HepG2 (cell line): ENCODE results near the gene LEMD3. TPM values are rescaled to one million over a fixed set of nuclear protein-coding genes. Genes with fewer than 3 reads are reported as not detected.

Source experiments
- GLI4 ChIP-seq: sonication (generic); formaldehyde crosslinking; IDR thresholded peaks from 2 replicates; pipeline ENCODE4 v1.5.1; 2020; ENCODE audit warnings: missing genetic modification reagents, mild to moderate bottlenecking, moderate library complexity, borderline replicate concordance
- HOXA7 ChIP-seq: sonication (generic); formaldehyde crosslinking; IDR thresholded peaks from 2 replicates; pipeline ENCODE4 v1.8.1; 2022; ENCODE audit warnings: mild to moderate bottlenecking, missing genetic modification reagents, moderate library complexity
- ISL2 ChIP-seq: sonication (generic); formaldehyde crosslinking; IDR thresholded peaks from 2 replicates; pipeline ENCODE4 v1.5.0; 2020; ENCODE audit warnings: missing genetic modification reagents
- MAFK ChIP-seq, 2 experiments: IDR thresholded peaks in 1 of 2; conservative IDR thresholded peaks in 1 of 2; 2 replicates each; pipeline ENCODE4 v1.6.1; 2011; ENCODE audit warnings: improper control_type of control experiment in 2 of 2, low read length in 2 of 2
- MLLT10 ChIP-seq: sonication (generic); formaldehyde crosslinking; IDR thresholded peaks from 2 replicates; pipeline ENCODE4 v1.4.0; 2020; ENCODE audit warnings: missing genetic modification reagents
- MXD4 ChIP-seq: IDR thresholded peaks from 2 replicates; pipeline ENCODE4 v1.6.1; 2016; ENCODE audit warnings: mild to moderate bottlenecking, missing biosample characterization, missing genetic modification reagents
- NCOA5 ChIP-seq: sonication (generic); formaldehyde crosslinking; IDR thresholded peaks from 2 replicates; pipeline ENCODE4 v1.4.0; 2020; ENCODE audit warnings: missing genetic modification reagents
- PAF1 ChIP-seq: IDR thresholded peaks from 2 replicates; pipeline ENCODE4 v1.6.1; 2016; ENCODE audit warnings: missing genetic modification reagents, missing compliant biosample characterization
- RBAK ChIP-seq: sonication (generic); formaldehyde crosslinking; IDR thresholded peaks from 2 replicates; pipeline ENCODE4 v1.5.1; 2020; ENCODE audit warnings: mild to moderate bottlenecking, missing genetic modification reagents
- SMARCE1 ChIP-seq: fragments of 450-650 bp; IDR thresholded peaks from 2 replicates; pipeline ENCODE4 v1.6.1; 2017; ENCODE audit warnings: borderline replicate concordance
- ZIK1 ChIP-seq: sonication (generic); formaldehyde crosslinking; IDR thresholded peaks from 2 replicates; pipeline ENCODE4 v1.5.0; 2020; ENCODE audit warnings: mild to moderate bottlenecking, low read depth, missing genetic modification reagents, borderline replicate concordance
- ZMYM4 ChIP-seq: sonication (generic); formaldehyde crosslinking; IDR thresholded peaks from 2 replicates; pipeline ENCODE4 v1.8.1; 2023; ENCODE audit warnings: mild to moderate bottlenecking, missing genetic modification reagents
- ZNF160 ChIP-seq: sonication (generic); formaldehyde crosslinking; IDR thresholded peaks from 2 replicates; pipeline ENCODE4 v1.8.0; 2022; ENCODE audit warnings: mild to moderate bottlenecking, inconsistent platforms, missing genetic modification reagents
- ZNF225 ChIP-seq: sonication (generic); formaldehyde crosslinking; IDR thresholded peaks from 2 replicates; pipeline ENCODE4 v1.4.0; 2020; ENCODE audit warnings: mild to moderate bottlenecking, missing genetic modification reagents
- ZNF343 ChIP-seq: sonication (generic); formaldehyde crosslinking; IDR thresholded peaks from 2 replicates; pipeline ENCODE4 v1.4.0; 2020; ENCODE audit warnings: mild to moderate bottlenecking, missing genetic modification reagents
- ZNF546 ChIP-seq: sonication (generic); formaldehyde crosslinking; conservative IDR thresholded peaks from 2 replicates; pipeline ENCODE4 v1.8.1; 2023; ENCODE audit warnings: mild to moderate bottlenecking, missing genetic modification reagents
- ZNF891 ChIP-seq: sonication (generic); formaldehyde crosslinking; IDR thresholded peaks from 2 replicates; pipeline ENCODE4 v1.5.0; 2020; ENCODE audit warnings: mild to moderate bottlenecking, missing genetic modification reagents
- ZZZ3 ChIP-seq: sonication (generic); formaldehyde crosslinking; IDR thresholded peaks from 2 replicates; pipeline ENCODE4 v1.4.0; 2020; ENCODE audit warnings: missing genetic modification reagents, mild to moderate bottlenecking, borderline replicate concordance
- polyA plus RNA-seq, 8 experiments: library from polyadenylated mRNA; depleted of rRNA in 3 of 8; stranded (reverse) in 7 of 8; unstranded in 1 of 8; fragments of >200 nt; fragmentation: Illumina TruSeq in 4 of 8; extraction: Trizol in 4 of 8; gene quantifications; 2 replicates each; pipeline versions ENCODE4 v1.2.1 to v1.2.3, GENCODE V29; 2011 to 2016; ENCODE audit warnings: low read depth in 4 of 8, missing spikeins in 1 of 8, mixed read lengths in 1 of 8; ENCODE audit not compliant: insufficient read depth in 1 of 8
- total RNA-seq, 5 experiments: library from RNA; depleted of rRNA; stranded (reverse); fragments of >200 nt; fragmentation: Illumina TruSeq; extraction: Trizol; gene quantifications; 2 replicates each; pipeline ENCODE4 v1.2.3, GENCODE V29; 2016; ENCODE audit warnings: low read depth in 1 of 5
- TF ChIP-seq, protein P1 (sequence below): sonication (generic); formaldehyde crosslinking; IDR thresholded peaks from 2 replicates; pipeline ENCODE4 v1.9.0; 2021; ENCODE audit warnings: mild to moderate bottlenecking, missing genetic modification reagents
- TF ChIP-seq, protein P2 (sequence below): sonication (generic); formaldehyde crosslinking; IDR thresholded peaks from 2 replicates; pipeline ENCODE4 v1.4.0; 2020; ENCODE audit warnings: low read depth, mild to moderate bottlenecking, missing genetic modification reagents
- TF ChIP-seq, protein P3 (sequence below): sonication (generic); formaldehyde crosslinking; IDR thresholded peaks from 2 replicates; pipeline ENCODE4 v1.4.0; 2020; ENCODE audit warnings: mild to moderate bottlenecking, missing genetic modification reagents
- TF ChIP-seq, protein P4 (sequence below): sonication (generic); formaldehyde crosslinking; IDR thresholded peaks from 2 replicates; pipeline ENCODE4 v1.5.1; 2020; ENCODE audit warnings: missing genetic modification reagents, mild to moderate bottlenecking, borderline replicate concordance

Gene LEMD3
- total and polyA plus RNA-seq, 2 of the 13 experiments (the other 11 are each of a cell fraction or from before 2014, with no cell fraction given), result 9.3 to 18.7 TPM

DNA sequence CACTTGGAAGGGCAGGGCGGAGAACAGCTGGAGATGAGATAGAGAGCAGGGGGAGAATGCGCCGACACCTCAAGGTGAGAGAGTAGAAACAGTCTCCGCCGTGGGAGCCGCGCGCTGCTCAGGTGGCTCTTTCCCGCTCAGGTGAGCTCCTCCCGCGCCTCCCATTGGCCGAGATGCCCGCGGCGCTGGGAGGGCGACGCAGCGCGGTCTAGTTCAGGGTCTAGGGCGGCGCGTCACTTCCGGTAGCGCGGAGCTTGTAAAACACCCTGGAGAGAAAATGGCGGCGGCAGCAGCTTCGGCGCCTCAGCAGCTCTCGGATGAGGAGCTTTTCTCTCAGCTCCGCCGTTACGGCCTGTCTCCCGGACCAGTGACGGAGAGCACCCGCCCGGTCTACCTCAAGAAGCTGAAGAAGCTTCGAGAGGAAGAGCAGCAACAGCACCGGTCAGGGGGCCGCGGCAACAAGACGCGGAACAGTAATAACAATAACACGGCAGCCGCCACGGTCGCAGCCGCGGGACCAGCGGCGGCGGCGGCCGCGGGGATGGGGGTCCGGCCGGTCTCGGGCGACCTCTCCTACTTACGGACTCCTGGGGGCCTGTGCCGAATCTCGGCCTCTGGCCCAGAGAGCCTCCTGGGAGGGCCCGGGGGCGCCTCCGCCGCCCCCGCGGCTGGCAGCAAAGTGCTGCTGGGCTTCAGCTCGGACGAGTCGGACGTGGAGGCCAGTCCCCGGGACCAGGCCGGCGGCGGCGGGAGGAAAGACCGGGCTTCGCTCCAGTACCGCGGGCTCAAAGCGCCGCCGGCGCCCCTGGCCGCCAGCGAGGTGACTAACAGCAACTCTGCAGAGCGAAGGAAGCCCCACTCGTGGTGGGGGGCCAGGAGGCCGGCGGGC, at the start of gene LEMD3 (continued):
- TF ChIP-seq RBAK (CRISPR knock-in tag) (peak; percentile 77; the same call in 1 of the 2 replicates), ZIK1 (CRISPR knock-in tag) (peak; percentile 100), ZNF891 (CRISPR knock-in tag) (peak; percentile 100), ISL2 (CRISPR knock-in tag) (peak; percentile 80), ZMYM4 (CRISPR knock-in tag) (peak; percentile 93), NCOA5 (CRISPR knock-in tag) (no peak), HOXA7 (CRISPR knock-in tag) (no peak), MAFK (conservative IDR thresholded peaks at IDR 0.05 in 1 of 2, IDR thresholded peaks at IDR 0.05 in 1 of 2; ENCODE audit: low read length in 2 of 2) (no peak), SMARCE1 (no peak), ZNF160 (peak; percentile 97), MLLT10 (CRISPR knock-in tag) (0 out of 2 replicates have a peak, but pooled peaks have one; percentile 53), MXD4 (CRISPR knock-in tag) (peak; percentile 98), PAF1 (no peak), ZNF225 (CRISPR knock-in tag) (peak; percentile 97), ZNF546 (CRISPR knock-in tag) (peak; percentile 100), ZNF343 (CRISPR knock-in tag) (peak; percentile 98), ZZZ3 (CRISPR knock-in tag) (peak; percentile 93; the same call in 1 of the 2 replicates), GLI4 (CRISPR knock-in tag) (peak; percentile 88; the same call in 1 of the 2 replicates)
- TF ChIP-seq, protein P1, sequence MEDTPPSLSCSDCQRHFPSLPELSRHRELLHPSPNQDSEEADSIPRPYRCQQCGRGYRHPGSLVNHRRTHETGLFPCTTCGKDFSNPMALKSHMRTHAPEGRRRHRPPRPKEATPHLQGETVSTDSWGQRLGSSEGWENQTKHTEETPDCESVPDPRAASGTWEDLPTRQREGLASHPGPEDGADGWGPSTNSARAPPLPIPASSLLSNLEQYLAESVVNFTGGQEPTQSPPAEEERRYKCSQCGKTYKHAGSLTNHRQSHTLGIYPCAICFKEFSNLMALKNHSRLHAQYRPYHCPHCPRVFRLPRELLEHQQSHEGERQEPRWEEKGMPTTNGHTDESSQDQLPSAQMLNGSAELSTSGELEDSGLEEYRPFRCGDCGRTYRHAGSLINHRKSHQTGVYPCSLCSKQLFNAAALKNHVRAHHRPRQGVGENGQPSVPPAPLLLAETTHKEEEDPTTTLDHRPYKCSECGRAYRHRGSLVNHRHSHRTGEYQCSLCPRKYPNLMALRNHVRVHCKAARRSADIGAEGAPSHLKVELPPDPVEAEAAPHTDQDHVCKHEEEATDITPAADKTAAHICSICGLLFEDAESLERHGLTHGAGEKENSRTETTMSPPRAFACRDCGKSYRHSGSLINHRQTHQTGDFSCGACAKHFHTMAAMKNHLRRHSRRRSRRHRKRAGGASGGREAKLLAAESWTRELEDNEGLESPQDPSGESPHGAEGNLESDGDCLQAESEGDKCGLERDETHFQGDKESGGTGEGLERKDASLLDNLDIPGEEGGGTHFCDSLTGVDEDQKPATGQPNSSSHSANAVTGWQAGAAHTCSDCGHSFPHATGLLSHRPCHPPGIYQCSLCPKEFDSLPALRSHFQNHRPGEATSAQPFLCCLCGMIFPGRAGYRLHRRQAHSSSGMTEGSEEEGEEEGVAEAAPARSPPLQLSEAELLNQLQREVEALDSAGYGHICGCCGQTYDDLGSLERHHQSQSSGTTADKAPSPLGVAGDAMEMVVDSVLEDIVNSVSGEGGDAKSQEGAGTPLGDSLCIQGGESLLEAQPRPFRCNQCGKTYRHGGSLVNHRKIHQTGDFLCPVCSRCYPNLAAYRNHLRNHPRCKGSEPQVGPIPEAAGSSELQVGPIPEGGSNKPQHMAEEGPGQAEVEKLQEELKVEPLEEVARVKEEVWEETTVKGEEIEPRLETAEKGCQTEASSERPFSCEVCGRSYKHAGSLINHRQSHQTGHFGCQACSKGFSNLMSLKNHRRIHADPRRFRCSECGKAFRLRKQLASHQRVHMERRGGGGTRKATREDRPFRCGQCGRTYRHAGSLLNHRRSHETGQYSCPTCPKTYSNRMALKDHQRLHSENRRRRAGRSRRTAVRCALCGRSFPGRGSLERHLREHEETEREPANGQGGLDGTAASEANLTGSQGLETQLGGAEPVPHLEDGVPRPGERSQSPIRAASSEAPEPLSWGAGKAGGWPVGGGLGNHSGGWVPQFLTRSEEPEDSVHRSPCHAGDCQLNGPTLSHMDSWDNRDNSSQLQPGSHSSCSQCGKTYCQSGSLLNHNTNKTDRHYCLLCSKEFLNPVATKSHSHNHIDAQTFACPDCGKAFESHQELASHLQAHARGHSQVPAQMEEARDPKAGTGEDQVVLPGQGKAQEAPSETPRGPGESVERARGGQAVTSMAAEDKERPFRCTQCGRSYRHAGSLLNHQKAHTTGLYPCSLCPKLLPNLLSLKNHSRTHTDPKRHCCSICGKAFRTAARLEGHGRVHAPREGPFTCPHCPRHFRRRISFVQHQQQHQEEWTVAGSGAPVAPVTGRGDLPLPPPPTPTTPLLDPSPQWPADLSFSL (CRISPR knock-in tag), result peak; percentile 74; the same call in 1 of the 2 replicates
- TF ChIP-seq, protein P2, sequence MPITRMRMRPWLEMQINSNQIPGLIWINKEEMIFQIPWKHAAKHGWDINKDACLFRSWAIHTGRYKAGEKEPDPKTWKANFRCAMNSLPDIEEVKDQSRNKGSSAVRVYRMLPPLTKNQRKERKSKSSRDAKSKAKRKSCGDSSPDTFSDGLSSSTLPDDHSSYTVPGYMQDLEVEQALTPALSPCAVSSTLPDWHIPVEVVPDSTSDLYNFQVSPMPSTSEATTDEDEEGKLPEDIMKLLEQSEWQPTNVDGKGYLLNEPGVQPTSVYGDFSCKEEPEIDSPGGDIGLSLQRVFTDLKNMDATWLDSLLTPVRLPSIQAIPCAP (CRISPR knock-in tag), result peak; percentile 97
- TF ChIP-seq, protein P3, sequence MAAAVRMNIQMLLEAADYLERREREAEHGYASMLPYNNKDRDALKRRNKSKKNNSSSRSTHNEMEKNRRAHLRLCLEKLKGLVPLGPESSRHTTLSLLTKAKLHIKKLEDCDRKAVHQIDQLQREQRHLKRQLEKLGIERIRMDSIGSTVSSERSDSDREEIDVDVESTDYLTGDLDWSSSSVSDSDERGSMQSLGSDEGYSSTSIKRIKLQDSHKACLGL, result peak; percentile 99
- TF ChIP-seq, protein P4, sequence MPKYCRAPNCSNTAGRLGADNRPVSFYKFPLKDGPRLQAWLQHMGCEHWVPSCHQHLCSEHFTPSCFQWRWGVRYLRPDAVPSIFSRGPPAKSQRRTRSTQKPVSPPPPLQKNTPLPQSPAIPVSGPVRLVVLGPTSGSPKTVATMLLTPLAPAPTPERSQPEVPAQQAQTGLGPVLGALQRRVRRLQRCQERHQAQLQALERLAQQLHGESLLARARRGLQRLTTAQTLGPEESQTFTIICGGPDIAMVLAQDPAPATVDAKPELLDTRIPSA (CRISPR knock-in tag), result peak; percentile 99
